HepG2 (cell line): ENCODE measurements around the gene SMIM45.

ENCODE experiments used
- ATAC-seq: fragments of 200-7000 bp; cut with Tn5 transposase; 3 replicates; pipeline ENCODE4 v1.9.1; 2020; ENCODE audit warnings: mild to moderate bottlenecking, moderate library complexity
- BruUV-seq: library from RNA; stranded (reverse); fragments of 400-500 nt; replicated peaks from 2 replicates; lab custom pipeline; 2021; lab: Mats Ljungman, UMichigan
- CTCF ChIA-PET: fragments of 300-600 bp; formaldehyde crosslinking; extraction: SDS; loops from one replicate; lab custom pipeline; 2021; ENCODE audit warnings: low total read pairs, inconsistent platforms, low intra/inter-chr PET ratio; lab: Yijun Ruan, JAX
- POLR2A ChIA-PET: fragments of 350-600 bp; sonication (Branson Sonifier 250); formaldehyde crosslinking; loops from one replicate; lab custom pipeline; 2020; ENCODE audit warnings: antibody characterized with exemption, inconsistent platforms; lab: Yijun Ruan, JAX
- DNase-seq: peaks from one replicate; pipeline ENCODE4 v3.0.0-alpha.2; 2015; ENCODE audit warnings: low spot score
- FAIRE-seq: peaks from 3 replicates; lab custom pipeline; 2011; peaks lifted over from hg19 to GRCh38; lab: Jason Lieb, UNC
- H2AFZ ChIP-seq: one replicate; pipeline ENCODE4 v1.6.1; 2011; ENCODE audit warnings: low read length, inconsistent platforms
- H3K27ac ChIP-seq: fragments of 300-600 bp; 3 replicates; pipeline ENCODE4 v1.8.0; 2011; ENCODE audit warnings: mixed run types, mild to moderate bottlenecking, mixed read lengths, low read length, inconsistent platforms; ENCODE audit not compliant: insufficient read depth; ENCODE audit errors: extremely low read length
- H3K27me3 ChIP-seq, 2 experiments: fragments of 200-600 bp in 1 of 2; 2 replicates in 1 of 2; 3 replicates in 1 of 2; pipeline versions ENCODE4 v1.6.0 to v1.8.0; 2011; ENCODE audit warnings: low read length in 2 of 2, mild to moderate bottlenecking in 2 of 2, moderate library complexity in 2 of 2, inconsistent platforms in 1 of 2; ENCODE audit not compliant: insufficient read depth in 2 of 2, control insufficient read depth in 1 of 2
- H3K36me3 ChIP-seq, 2 experiments: fragments of 200-600 bp in 1 of 2; replicated peaks in 1 of 2; 2 replicates in 1 of 2; 3 replicates in 1 of 2; pipeline versions ENCODE4 v1.5.1 to v1.8.0; 2011; ENCODE audit warnings: low read length in 2 of 2, inconsistent platforms in 1 of 2; ENCODE audit not compliant: insufficient read depth in 2 of 2, control insufficient read depth in 1 of 2
- H3K4me1 ChIP-seq: 2 replicates; pipeline ENCODE4 v1.5.1; 2012; ENCODE audit warnings: low read length, inconsistent platforms; ENCODE audit not compliant: insufficient read depth
- H3K4me2 ChIP-seq: 2 replicates; pipeline ENCODE4 v1.6.0; 2011; ENCODE audit warnings: low read depth, low read length, inconsistent platforms
- H3K4me3 ChIP-seq, 3 experiments: fragments of 200-600 bp in 1 of 3; sonication (generic), shearing (Covaris generic) in 1 of 3; replicated peaks in 1 of 3; 2 replicates each; pipeline ENCODE4 v1.5.1; 2011 to 2016; ENCODE audit warnings: low read length in 3 of 3, inconsistent platforms in 2 of 3, low read depth in 2 of 3, mild to moderate bottlenecking in 2 of 3, control low read depth in 1 of 3, mixed read lengths in 1 of 3; ENCODE audit not compliant: insufficient read depth in 1 of 3
- H3K79me2 ChIP-seq: one replicate; pipeline ENCODE4 v1.6.1; 2011; ENCODE audit warnings: low read length, inconsistent platforms; ENCODE audit not compliant: insufficient read depth
- H3K9ac ChIP-seq: 2 replicates; pipeline ENCODE4 v1.6.0; 2011; ENCODE audit warnings: mild to moderate bottlenecking, low read depth, low read length, inconsistent platforms; ENCODE audit not compliant: insufficient read depth
- H3K9me3 ChIP-seq: 2 replicates; pipeline ENCODE4 v1.5.1; 2012; ENCODE audit warnings: mild to moderate bottlenecking, low read length
- H4K20me1 ChIP-seq: 2 replicates; pipeline ENCODE4 v1.6.0; 2011; ENCODE audit warnings: inconsistent platforms, mild to moderate bottlenecking, low read length, moderate library complexity; ENCODE audit not compliant: insufficient read depth
- FIP1L1 ChIP-seq: fragments of 200-400 bp; formaldehyde crosslinking; IDR thresholded peaks from 2 replicates; pipeline ENCODE4 v1.6.1; 2018; ENCODE audit warnings: low read depth, mild to moderate bottlenecking, low read length, moderate library complexity, borderline replicate concordance; ENCODE audit not compliant: insufficient read depth
- HNRNPLL ChIP-seq: fragments of 200-400 bp; formaldehyde crosslinking; IDR thresholded peaks from 2 replicates; pipeline ENCODE4 v1.6.1; 2017; ENCODE audit warnings: mild to moderate bottlenecking, low read depth, low read length; ENCODE audit not compliant: poor library complexity, severe bottlenecking
- NFAT5 ChIP-seq: sonication (generic); formaldehyde crosslinking; IDR thresholded peaks from 2 replicates; pipeline ENCODE4 v1.4.0; 2020; ENCODE audit warnings: missing genetic modification reagents
- RBM22 ChIP-seq: fragments of 200-400 bp; formaldehyde crosslinking; optimal IDR thresholded peaks from 2 replicates; pipeline ENCODE3; 2017; ENCODE audit warnings: mild to moderate bottlenecking, low read length, moderate library complexity
- YEATS2 ChIP-seq: sonication (generic); formaldehyde crosslinking; IDR thresholded peaks from 2 replicates; pipeline ENCODE4 v1.4.0; 2020; ENCODE audit warnings: missing genetic modification reagents, borderline replicate concordance
- WGBS: methylation state at CpG from one replicate; pipeline ENCODE4 v1.1.6; 2017; ENCODE audit warnings: low lambda C conversion rate; 5-methylcytosine and 5-hydroxymethylcytosine counted together
- in situ Hi-C: cut with HindIII; loops from 2 replicates; pipeline ENCODE4 v1.10.0; 2017; ENCODE audit warnings: low pct_unique_long_range_greater_than_20kb; ENCODE audit not compliant: extremely low pct_ligation_motif_present
- intact Hi-C: fragments of 100-400 bp; cut with micrococcal nuclease; formaldehyde crosslinking; loops from one replicate; pipeline ENCODE4 v1.10.0; 2022; ENCODE audit not compliant: unreplicated experiment

Gene SMIM45

GRCh38 chr22:41906822-41907221 lies 45.1 kb upstream of the SMIM45 start:
- 93% methylated on average over 4 of the region's 5 CpGs for WGBS
- in situ Hi-C loops (no loop called here), intact Hi-C loops (no loop called here)
- ATAC-seq, result no peak
- no peak for DNase-seq
- Histone ChIP-seq H4K20me1 (peaks cover 31% of the 10 kb centered on the region), H3K4me2 (no peak overlapping the region), H3K9me3 (no peaks in the 10 kb centered on the region), H3K79me2 (no peaks in the 10 kb centered on the region), H3K36me3 (peaks cover 13 to 37% of the 10 kb centered on the region in 2 experiments), H3K27me3 (peaks cover 9 to 24% of the 10 kb centered on the region in 2 experiments; a peak in 4 of 5 replicates), H3K4me1 (peaks cover 7% of the 10 kb centered on the region; the same call in 1 of the 2 replicates), H3K9ac (no peak overlapping the region), H2AFZ (no peak overlapping the region), H3K27ac (no peak overlapping the region), H3K4me3 (no peak overlapping the region)
- CTCF ChIA-PET, result no interaction called here
- TF ChIP-seq HNRNPLL, result no peak
- TF ChIP-seq FIP1L1, result no peak
- TF ChIP-seq NFAT5 (CRISPR knock-in tag), result no peak
- peak; percentile 9 for TF ChIP-seq RBM22
- TF ChIP-seq YEATS2 (CRISPR knock-in tag), result no peak
- no TSS peak for BruUV-seq
- POLR2A ChIA-PET, result no interaction called here
- FAIRE-seq, result no peak
